GM12875 (cell line): ENCODE results near the gene ACSL4.
"Not testable (repeated sequence)": the region's sequence is repeated elsewhere in the genome, so short reads cannot be mapped to it uniquely, and the experiment has no call there.

Experiments
- H3K4me3 ChIP-seq: one replicate; pipeline ENCODE4 v1.5.1; 2011; ENCODE audit warnings: low read depth, low read length, control low read depth
- CTCF ChIP-seq: IDR thresholded peaks from 2 replicates; pipeline ENCODE4 v1.5.1; 2011; ENCODE audit warnings: low read depth, mild to moderate bottlenecking, control low read depth, inconsistent platforms, low read length, moderate library complexity, borderline replicate concordance; ENCODE audit not compliant: insufficient read depth

Gene ACSL4

GRCh38 chrX:109732017-109732801 lies 848 bp downstream of the ACSL4 start:
- peak overlapping the region; percentile 82 for H3K4me3 ChIP-seq
- TF ChIP-seq CTCF = no peak

- no peak for TF ChIP-seq CTCF
- H3K4me3 ChIP-seq = no peak overlapping the region
Measured at GRCh38 chrX:109728173-109728535, 4.9 kb downstream of the ACSL4 start.

- H3K4me3 ChIP-seq = not testable (repeated sequence)
Measured at GRCh38 chrX:109724971-109725370, 8.1 kb downstream of the ACSL4 start.

GRCh38 chrX:109720947-109721346 lies 12.1 kb downstream of the ACSL4 start:
- H3K4me3 ChIP-seq = no peak overlapping the region
- TF ChIP-seq CTCF = no peak

GRCh38 chrX:109719264-109719663 lies 13.8 kb downstream of the ACSL4 start:
- TF ChIP-seq CTCF = no peak

GRCh38 chrX:109716431-109717028 lies 16.5 kb downstream of the ACSL4 start:
- TF ChIP-seq CTCF = no peak
- H3K4me3 ChIP-seq = no peak overlapping the region

More at GRCh38 chrX:109719264-109719663, 13.8 kb downstream of the ACSL4 start:
- no peak overlapping the region for H3K4me3 ChIP-seq

- no peak for TF ChIP-seq CTCF
- no peak overlapping the region for H3K4me3 ChIP-seq
Measured at GRCh38 chrX:109714340-109714958, 18.6 kb downstream of the ACSL4 start.
